Keratinocyte (primary cell): Measurements from ENCODE around the gene RETREG1.

Source experiments
- CTCF ChIP-seq, 3 experiments: IDR thresholded peaks in 1 of 3; conservative IDR thresholded peaks in 1 of 3; optimal IDR thresholded peaks in 1 of 3; 2 replicates in 2 of 3; 3 replicates in 1 of 3; pipeline versions ENCODE3 to v1.5.1; 2011; ENCODE audit warnings: low read length in 3 of 3, mild to moderate bottlenecking in 3 of 3, moderate library complexity in 2 of 3, control low read depth in 1 of 3, inconsistent platforms in 1 of 3; ENCODE audit not compliant: insufficient read depth in 2 of 3; ENCODE audit errors: extremely low read depth in 1 of 3
- EZH2 ChIP-seq: IDR thresholded peaks from one replicate; pipeline ENCODE4 v1.6.1; 2012; ENCODE audit warnings: inconsistent platforms, mild to moderate bottlenecking, low read length, moderate library complexity

- no peak for TF ChIP-seq CTCF (optimal IDR thresholded peaks at IDR 0.05 in 1 of 3, IDR thresholded peaks at IDR 0.05 in 1 of 3, conservative IDR thresholded peaks at IDR 0.05 in 1 of 3; ENCODE audit: extremely low read depth in 1 of 3, insufficient read depth in 2 of 3, low read length in 3 of 3)
- no peak for TF ChIP-seq EZH2
These were observed 96.0 kb downstream of the RETREG1 start for GRCh38 chr5:16520841-16521240.
